IPS-NIHi7 (cell line): ENCODE measurements around the gene PKD1L1.

Source experiments
- DNase-seq: peaks from one replicate; pipeline ENCODE4 v3.0.0; 2012; ENCODE audit warnings: mixed read lengths; ENCODE audit errors: extremely low spot score

PKD1L1 gene

DNA sequence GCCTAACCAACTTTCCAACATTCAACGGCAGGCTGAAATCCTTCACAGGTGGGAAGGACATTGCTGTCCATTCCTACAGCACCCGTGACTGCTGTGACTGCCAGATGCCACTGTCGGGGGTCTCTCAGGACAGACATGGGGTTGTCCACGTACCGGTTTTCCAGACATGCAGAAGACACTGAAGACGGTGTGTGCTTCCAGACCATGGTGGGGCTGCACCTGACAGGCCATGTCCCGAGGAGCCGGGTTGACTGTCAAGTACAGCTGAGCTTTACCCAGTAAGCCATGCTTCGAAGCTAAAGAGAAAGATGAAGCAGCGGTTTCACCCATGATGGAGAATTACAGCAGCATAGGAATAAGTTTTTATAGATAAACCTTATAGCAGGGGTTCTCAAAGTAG, 70.9 kb downstream of the PKD1L1 start:
- no peak for DNase-seq

GRCh38 chr7:47875998-47876744, 72.1 kb downstream of the PKD1L1 start:
- DNase-seq, result no peak

GRCh38 chr7:47875406-47875805, 72.9 kb downstream of the PKD1L1 start:
- DNase-seq, result no peak

GRCh38 chr7:47873762-47874161, 74.5 kb downstream of the PKD1L1 start:
- DNase-seq, result no peak

- DNase-seq, result no peak
These were observed 81.0 kb downstream of the PKD1L1 start for GRCh38 chr7:47867286-47867685.

GRCh38 chr7:47866120-47866519, 82.1 kb downstream of the PKD1L1 start:
- no peak for DNase-seq

DNA sequence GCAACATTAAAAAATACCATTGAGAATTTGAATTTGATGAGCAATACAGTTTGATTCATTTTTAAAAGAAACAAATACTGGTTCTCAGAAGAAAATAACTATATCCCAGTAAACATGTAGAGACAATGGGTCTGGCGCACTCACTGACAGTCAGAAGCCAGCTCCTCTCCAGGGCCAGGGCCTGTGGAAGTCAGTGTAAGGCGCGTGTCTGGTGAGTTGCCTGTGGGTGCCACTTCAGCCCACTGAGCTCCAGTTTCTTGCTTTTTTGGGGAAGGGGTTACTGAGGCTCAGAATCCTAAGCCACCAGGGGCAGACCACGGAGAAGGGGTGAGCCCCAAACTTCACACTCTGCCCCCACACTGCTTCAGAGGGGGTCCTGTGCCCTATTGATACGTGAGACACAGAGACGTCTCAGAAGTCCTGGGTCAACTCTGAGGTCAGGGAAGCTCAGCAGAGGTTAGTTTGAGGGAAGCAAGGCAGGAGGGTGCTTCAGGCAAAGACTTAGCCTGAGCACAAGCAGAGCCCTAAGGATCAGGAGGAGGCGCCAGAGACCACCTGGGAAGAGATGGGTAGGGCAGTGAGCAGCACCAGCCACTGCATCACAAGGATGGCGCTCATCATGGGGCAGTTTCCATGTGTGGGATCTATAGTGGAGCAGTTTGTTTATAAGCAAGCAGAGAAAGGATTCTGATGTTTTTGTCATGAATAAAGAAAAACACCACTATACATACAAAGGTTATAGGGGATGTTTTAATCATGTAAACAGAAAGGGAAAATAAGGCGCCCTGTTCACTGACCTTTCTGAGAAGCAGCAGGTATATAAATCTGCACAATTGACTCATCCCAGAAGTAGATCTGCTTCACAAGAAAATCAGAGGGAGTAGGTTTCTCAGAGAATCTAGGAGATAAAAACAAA, 95.7 kb downstream of the PKD1L1 start:
- peak; percentile 75 for DNase-seq

DNA sequence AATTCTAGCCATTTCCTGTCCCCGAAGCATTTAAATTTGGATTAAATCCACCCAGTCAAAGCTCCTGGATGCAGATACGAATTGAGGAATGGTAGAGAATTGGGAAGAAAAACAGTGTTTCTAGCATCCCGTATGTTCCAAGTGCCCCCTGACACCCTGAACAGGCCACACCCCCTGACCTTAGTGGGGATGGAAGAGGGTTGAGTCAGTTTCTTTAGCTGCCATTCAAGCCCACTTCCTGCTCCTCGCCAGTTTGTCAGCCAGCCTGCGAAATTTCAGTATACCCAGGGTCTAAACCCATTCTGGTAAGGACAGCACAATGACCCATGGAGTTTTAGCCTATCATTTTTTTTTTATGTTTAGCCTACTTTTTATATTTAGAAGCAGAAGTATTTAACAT, 101.1 kb downstream of the PKD1L1 start:
- peak; percentile 45 for DNase-seq

GRCh38 chr7:47846138-47846836, 102.0 kb downstream of the PKD1L1 start:
- DNase-seq, result no peak

DNA sequence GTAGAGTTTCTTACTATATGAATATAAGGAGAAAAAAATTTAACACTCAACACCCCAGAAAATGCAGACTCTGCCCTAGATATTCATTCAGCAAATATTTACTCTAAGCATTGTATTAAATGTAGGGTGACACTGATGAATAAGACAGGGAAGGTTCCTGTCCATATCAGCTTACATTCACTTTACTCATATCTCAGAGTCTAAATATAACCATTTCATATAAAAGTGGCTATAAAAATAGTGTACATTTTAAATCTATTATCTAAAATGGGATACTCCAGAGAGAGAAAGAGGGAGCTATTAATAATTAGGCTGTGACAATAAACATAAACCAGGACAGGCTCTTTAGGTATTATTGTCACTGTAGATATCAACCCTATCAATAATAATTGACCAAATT, 104.0 kb downstream of the PKD1L1 start:
- DNase-seq, result no peak

GRCh38 chr7:47843291-47843690, 105.0 kb downstream of the PKD1L1 start:
- no peak for DNase-seq

GRCh38 chr7:47839381-47839780, 108.9 kb downstream of the PKD1L1 start:
- no peak for DNase-seq

- no peak for DNase-seq
These were observed 110.4 kb downstream of the PKD1L1 start for GRCh38 chr7:47837826-47838225.

DNA sequence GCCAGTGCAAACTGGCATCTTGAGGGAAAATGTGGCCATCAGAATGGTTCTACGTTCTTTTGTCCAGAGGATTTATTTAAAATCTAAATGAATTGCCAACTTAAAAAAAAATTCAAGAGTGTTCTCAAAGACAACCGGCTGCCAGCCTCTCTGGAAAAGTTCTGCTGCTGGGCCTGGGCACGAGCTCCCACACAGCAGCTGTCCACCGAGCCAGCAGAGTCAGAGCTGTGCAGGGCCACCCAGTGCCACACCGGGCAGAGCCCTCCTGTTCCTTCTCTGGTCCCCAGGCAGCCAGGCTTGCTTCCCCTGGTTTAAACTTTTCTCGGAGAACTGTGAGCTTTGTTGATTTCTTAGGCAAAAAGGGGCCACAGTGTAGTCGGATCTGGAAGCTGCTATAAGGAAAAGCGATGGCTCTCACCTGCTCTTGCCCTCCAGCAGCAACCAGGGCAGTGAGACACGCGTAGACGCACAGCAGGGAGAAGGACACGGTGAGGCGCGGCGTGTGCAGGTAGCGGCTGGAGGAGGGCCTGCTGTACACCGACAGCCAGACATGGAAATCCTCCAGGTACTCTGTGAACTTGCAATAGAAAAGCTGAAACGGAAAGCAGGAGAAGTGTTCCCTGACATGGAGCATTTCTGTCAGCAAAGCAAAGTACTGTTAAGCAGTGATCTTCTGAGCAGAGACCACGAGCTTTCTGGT, 111.6 kb downstream of the PKD1L1 start:
- no peak for DNase-seq

DNA sequence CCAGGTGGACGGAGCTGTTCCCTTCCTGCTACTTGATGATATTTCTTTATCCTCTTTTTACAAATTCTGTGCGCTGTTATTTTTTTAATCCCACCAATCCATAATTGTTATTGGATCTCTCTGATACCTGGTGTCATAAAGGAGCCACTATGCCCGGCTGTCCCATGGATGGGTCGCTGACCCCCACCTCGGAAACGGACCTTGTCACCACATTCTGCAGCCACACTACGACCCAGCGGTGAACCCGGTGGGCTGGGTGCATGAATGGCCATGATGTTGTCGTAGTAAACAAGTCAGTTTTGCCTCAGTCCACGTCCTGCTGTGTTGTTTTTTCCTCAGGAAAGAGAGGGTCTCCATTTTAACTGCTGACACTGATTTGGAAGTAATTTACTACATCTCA, 112.2 kb downstream of the PKD1L1 start:
- no peak for DNase-seq

GRCh38 chr7:47833211-47833610, 115.1 kb downstream of the PKD1L1 start:
- DNase-seq, result no peak

GRCh38 chr7:47832105-47832715, 116.1 kb downstream of the PKD1L1 start:
- DNase-seq, result no peak

GRCh38 chr7:47830015-47830414, 118.3 kb downstream of the PKD1L1 start:
- no peak for DNase-seq

DNA sequence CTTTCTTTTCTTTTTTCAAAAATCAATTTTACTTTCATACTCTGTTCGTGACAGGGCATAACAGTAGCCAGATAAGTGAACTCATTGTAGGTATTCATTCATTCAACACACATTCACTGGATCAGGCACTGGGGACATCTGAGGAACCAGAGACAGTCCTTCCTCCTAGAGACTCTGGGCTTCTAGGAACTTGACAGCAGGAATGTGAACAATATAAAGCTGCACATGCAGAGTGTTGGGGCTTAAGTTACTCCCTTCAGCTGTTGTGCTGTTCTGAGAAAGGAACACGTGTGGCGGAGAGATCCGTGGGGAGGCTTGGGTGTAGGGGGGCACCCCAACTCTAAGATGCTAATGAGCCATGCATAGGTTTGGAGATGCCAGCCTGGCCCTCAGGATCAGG, 120.4 kb downstream of the PKD1L1 start:
- no peak for DNase-seq

- DNase-seq, result no peak
These were observed 120.9 kb downstream of the PKD1L1 start for GRCh38 chr7:47827351-47827756.

- no peak for DNase-seq
These were observed 121.5 kb downstream of the PKD1L1 start for GRCh38 chr7:47826754-47827153.

- no peak for DNase-seq
These were observed 128.7 kb downstream of the PKD1L1 start for GRCh38 chr7:47819607-47819920.
